SU-DHL-6 (cell line): Measurements from ENCODE around the gene SESN1.

Experiments
- H2AFZ ChIP-seq: fragments of 200-600 bp; sonication (generic); 2 replicates; pipeline ENCODE4 v1.6.1; 2014; ENCODE audit warnings: low read depth, mild to moderate bottlenecking, moderate library complexity, mixed read lengths, antibody characterized with exemption, low read length; ENCODE audit not compliant: severe bottlenecking
- H3F3A ChIP-seq: fragments of 200-600 bp; shearing (Covaris generic); 2 replicates; pipeline ENCODE4 v1.6.0; 2016; ENCODE audit warnings: antibody characterized with exemption, mild to moderate bottlenecking; ENCODE audit not compliant: insufficient read depth
- H3K27ac ChIP-seq: fragments of 200-600 bp; sonication (generic); 2 replicates; pipeline ENCODE4 v1.5.1; 2016; ENCODE audit warnings: low read depth, mild to moderate bottlenecking, low read length, moderate library complexity, mixed read lengths
- H3K27me3 ChIP-seq: fragments of 200-600 bp; sonication (generic), shearing (Covaris generic); 2 replicates; pipeline ENCODE4 v1.6.0; 2014; ENCODE audit warnings: mild to moderate bottlenecking, low read length
- H3K36me3 ChIP-seq: fragments of 200-600 bp; sonication (generic); 2 replicates; pipeline ENCODE4 v1.6.1; 2014; ENCODE audit warnings: mild to moderate bottlenecking, low read length, mixed read lengths
- H3K4me2 ChIP-seq: fragments of 300-600, 200-600 bp; shearing (Covaris generic), sonication (generic); 2 replicates; pipeline ENCODE4 v1.6.0; 2014; ENCODE audit warnings: low read length, low read depth, mild to moderate bottlenecking; ENCODE audit not compliant: poor library complexity, severe bottlenecking
- H3K4me3 ChIP-seq: fragments of 200-600 bp; sonication (generic); 2 replicates; pipeline ENCODE4 v1.5.1; 2014; ENCODE audit warnings: antibody characterized with exemption, low read length, mild to moderate bottlenecking, mixed read lengths; ENCODE audit not compliant: insufficient read depth, poor library complexity, severe bottlenecking
- H3K79me2 ChIP-seq: fragments of 200-600 bp; sonication (generic); 2 replicates; pipeline ENCODE4 v1.6.1; 2014; ENCODE audit warnings: mild to moderate bottlenecking, low read length, moderate library complexity; ENCODE audit not compliant: insufficient read depth
- H3K9ac ChIP-seq: fragments of 200-600 bp; sonication (generic); 2 replicates; pipeline ENCODE4 v1.7.0; 2014; ENCODE audit warnings: mild to moderate bottlenecking, low read length
- H3K9me2 ChIP-seq: fragments of 200-600 bp; sonication (generic); replicated peaks from 2 replicates; pipeline ENCODE4 v1.6.1; 2014; ENCODE audit warnings: low read length; ENCODE audit not compliant: insufficient read depth
- H3K9me3 ChIP-seq: fragments of 200-600 bp; sonication (generic); 2 replicates; pipeline ENCODE4 v1.6.1; 2014; ENCODE audit warnings: low read length, mixed read lengths; ENCODE audit not compliant: insufficient read depth
- H4K20me1 ChIP-seq: fragments of 200-600 bp; sonication (generic); 2 replicates; pipeline ENCODE4 v1.6.1; 2014; ENCODE audit warnings: low read depth, mild to moderate bottlenecking, antibody characterized with exemption, low read length, moderate library complexity, mixed read lengths
- CTCF ChIP-seq: fragments of 200-600 bp; sonication (generic); IDR thresholded peaks from one replicate; pipeline ENCODE4 v1.5.1; 2017; ENCODE audit warnings: antibody characterized with exemption, mild to moderate bottlenecking, low read length, moderate library complexity; ENCODE audit not compliant: insufficient read depth, poor library complexity, severe bottlenecking
- EZH2phosphoT487 ChIP-seq: fragments of 200-600 bp; sonication (generic), shearing (Covaris generic); conservative IDR thresholded peaks from 2 replicates; pipeline ENCODE4 v1.6.1; 2018; ENCODE audit warnings: mild to moderate bottlenecking, antibody characterized with exemption, low read length, moderate library complexity, mixed read lengths

The SESN1 gene

GRCh38 chr6:109073344-109074132 lies 21.1 kb downstream of the SESN1 start:
- H3K9me3 ChIP-seq = no peaks in the 10 kb centered on the region
- no peak overlapping the region for H2AFZ ChIP-seq
- no peaks in the 10 kb centered on the region for H3K79me2 ChIP-seq
- TF ChIP-seq EZH2phosphoT487 = no peak
- TF ChIP-seq CTCF = peak; percentile 55
- no peak overlapping the region for H3K4me2 ChIP-seq
- no peaks in the 10 kb centered on the region for H3K27me3 ChIP-seq
- H3K4me3 ChIP-seq = no peak overlapping the region
- H3K36me3 ChIP-seq = no peaks in the 10 kb centered on the region
- no peaks in the 10 kb centered on the region for H4K20me1 ChIP-seq
- H3F3A ChIP-seq = no peaks in the 10 kb centered on the region
- H3K9me2 ChIP-seq = no peaks in the 10 kb centered on the region
- no peak overlapping the region for H3K27ac ChIP-seq
- no peak overlapping the region for H3K9ac ChIP-seq

- Histone ChIP-seq H3K4me3 (no peak overlapping the region), H3K9me2 (no peaks in the 10 kb centered on the region), H3K36me3 (no peaks in the 10 kb centered on the region), H3K4me2 (no peak overlapping the region), H3K27ac (no peak overlapping the region), H3K9me3 (no peaks in the 10 kb centered on the region), H3K79me2 (no peaks in the 10 kb centered on the region), H3K27me3 (no peaks in the 10 kb centered on the region), H4K20me1 (no peaks in the 10 kb centered on the region), H3F3A (no peaks in the 10 kb centered on the region), H3K9ac (no peak overlapping the region), H2AFZ (no peak overlapping the region)
- TF ChIP-seq EZH2phosphoT487 (no peak), CTCF (no peak)
Observed at GRCh38 chr6:109071125-109071917, 23.3 kb downstream of the SESN1 start.

GRCh38 chr6:109069746-109070145 lies 24.9 kb downstream of the SESN1 start:
- Histone ChIP-seq H4K20me1 (no peaks in the 10 kb centered on the region), H3K9me2 (no peaks in the 10 kb centered on the region), H3K9ac (no peak overlapping the region), H2AFZ (no peak overlapping the region), H3K4me2 (no peak overlapping the region), H3K9me3 (no peaks in the 10 kb centered on the region), H3K79me2 (no peaks in the 10 kb centered on the region), H3K27ac (no peak overlapping the region), H3F3A (no peaks in the 10 kb centered on the region), H3K27me3 (no peaks in the 10 kb centered on the region), H3K4me3 (no peak overlapping the region), H3K36me3 (no peaks in the 10 kb centered on the region)
- TF ChIP-seq CTCF = no peak
- TF ChIP-seq EZH2phosphoT487 = no peak
